IPS DF 6.9 (cell line): ENCODE results near the gene COTL1.

Source experiments
- DNase-seq: peaks from one replicate; pipeline ENCODE4 v3.0.0-alpha.2; 2013; ENCODE audit warnings: low read depth, low spot score
- H3K27ac ChIP-seq: one replicate; pipeline ENCODE4 v1.5.1; 2013; ENCODE audit warnings: low read length, control low read depth
- H3K27me3 ChIP-seq: 2 replicates; pipeline ENCODE4 v1.6.1; 2013; ENCODE audit warnings: mild to moderate bottlenecking, low read length; ENCODE audit not compliant: control insufficient read depth, insufficient read depth
- H3K36me3 ChIP-seq: 2 replicates; pipeline ENCODE4 v1.6.1; 2013; ENCODE audit warnings: low read length; ENCODE audit not compliant: control insufficient read depth, insufficient read depth
- H3K4me1 ChIP-seq: 2 replicates; pipeline ENCODE4 v1.6.1; 2013; ENCODE audit warnings: low read length; ENCODE audit not compliant: control insufficient read depth, insufficient read depth
- H3K4me3 ChIP-seq: 2 replicates; pipeline ENCODE4 v1.5.1; 2013; ENCODE audit warnings: mild to moderate bottlenecking, low read length
- H3K9me3 ChIP-seq: 2 replicates; pipeline ENCODE4 v1.6.1; 2013; ENCODE audit warnings: low read length, inconsistent platforms; ENCODE audit not compliant: control insufficient read depth, insufficient read depth
- WGBS: extraction: QIAGEN DNeasy Blood & Tissue Kit; methylation state at CpG from one replicate; pipeline ENCODE4 v1.1.7; 2013; ENCODE audit warnings: mixed read lengths, missing lambda C conversion rate; ENCODE audit not compliant: insufficient read length, insufficient coverage; 5-methylcytosine and 5-hydroxymethylcytosine counted together

Gene COTL1

DNA sequence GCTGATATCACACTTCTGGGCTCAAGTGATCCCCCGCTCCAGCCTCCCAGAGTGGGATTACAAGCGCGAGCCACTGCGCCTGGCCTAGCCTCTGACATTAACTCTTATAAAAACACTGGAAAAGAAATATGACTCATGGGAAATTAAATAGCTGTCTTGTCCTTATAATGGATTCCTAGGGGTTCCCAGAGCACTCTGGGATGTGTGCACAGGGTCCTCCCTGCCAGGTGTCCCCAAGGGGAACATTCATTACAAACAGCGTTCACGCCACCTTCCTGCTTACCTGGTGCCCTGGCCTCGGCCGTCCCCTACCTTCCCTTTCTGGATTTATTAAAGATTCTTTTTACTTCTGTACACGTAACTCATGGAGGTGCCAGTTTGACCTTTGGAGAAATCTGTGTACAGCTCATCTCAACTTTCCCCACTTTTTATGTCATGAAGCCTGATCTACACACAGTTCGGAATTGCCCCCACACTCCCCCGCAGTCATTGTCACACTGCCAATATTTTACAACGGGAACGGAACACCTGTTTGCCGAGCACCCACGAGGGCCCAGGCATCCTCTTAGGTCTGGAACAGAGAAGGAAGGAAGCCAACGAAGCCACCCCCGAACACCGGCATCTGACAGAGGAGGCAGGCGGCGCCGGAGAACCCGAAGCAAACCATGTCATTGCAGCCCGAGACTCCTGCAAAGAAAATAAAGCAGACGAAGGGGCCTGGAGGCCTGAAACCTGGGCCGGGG is 73.7 kb downstream of the COTL1 start:
- WGBS = no CpG with 5 or more reads among the region's 25 CpGs
- H3K9me3 ChIP-seq = no peaks in the 10 kb centered on the region
- DNase-seq = no peak
- no peak overlapping the region for H3K27ac ChIP-seq
- H3K36me3 ChIP-seq = no peaks in the 10 kb centered on the region
- H3K4me3 ChIP-seq = no peak overlapping the region
- peaks cover 4% of the 10 kb centered on the region for H3K4me1 ChIP-seq
- H3K27me3 ChIP-seq = no peaks in the 10 kb centered on the region

DNA sequence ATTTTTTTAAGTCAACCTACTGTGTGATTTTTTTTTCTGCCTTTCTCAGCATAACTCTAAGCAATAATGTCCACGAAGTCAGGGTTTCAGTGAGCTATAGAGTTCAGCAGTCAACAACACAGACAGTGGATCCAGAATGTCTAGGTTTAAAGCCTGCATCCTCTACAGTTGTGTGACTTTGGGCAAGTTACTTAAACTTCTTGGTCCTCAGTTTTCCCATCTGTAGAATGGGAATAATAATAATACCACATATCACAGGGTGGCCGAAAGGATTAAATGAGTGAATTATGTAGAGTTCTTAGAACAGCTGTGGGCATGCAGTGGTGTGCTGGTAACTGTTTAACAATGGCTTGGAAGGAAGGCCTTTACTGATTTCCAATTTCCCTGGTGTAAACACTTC is 74.6 kb downstream of the COTL1 start:
- no CpG with 5 or more reads among the region's 2 CpGs for WGBS

DNA sequence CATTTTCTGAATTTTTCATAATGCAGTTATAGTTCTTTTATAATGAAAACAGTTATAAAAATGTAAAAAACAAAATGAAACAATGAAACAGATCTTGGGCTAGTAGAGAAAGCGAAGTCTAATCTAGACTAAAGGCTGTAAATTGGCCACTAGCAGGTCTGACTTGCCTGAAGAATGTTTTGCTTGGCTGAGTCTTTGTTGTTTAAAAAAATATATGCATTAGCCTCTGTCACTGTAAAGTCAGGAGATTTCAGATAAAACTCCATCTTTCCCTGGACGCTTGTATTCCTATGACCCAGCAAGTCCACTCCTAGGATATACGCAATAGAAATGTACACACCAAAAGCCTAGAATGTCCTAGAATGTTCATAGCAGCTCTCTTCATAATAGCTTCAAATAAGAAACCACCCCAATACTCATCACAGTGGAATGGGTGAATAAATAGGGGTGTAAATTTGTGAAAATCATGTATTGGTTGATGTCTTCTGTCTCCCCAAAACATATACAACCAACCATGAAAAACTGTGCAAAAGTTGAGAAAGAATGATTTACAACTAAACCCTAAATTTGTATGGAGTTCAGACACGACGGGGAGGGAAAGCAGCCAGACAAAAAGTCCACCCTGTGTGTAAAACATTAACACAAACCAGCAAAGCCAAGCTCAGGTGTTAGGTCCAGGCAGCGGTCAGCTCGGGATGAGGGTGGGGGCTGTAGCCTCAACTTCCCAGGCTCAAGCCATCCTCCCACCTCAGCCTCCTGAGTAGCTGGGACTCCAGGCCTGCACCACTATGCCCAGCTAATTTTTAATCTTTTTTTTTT is 75.7 kb downstream of the COTL1 start:
- no CpG with 5 or more reads among the region's 7 CpGs for WGBS
- no peaks in the 10 kb centered on the region for H3K36me3 ChIP-seq
- no peaks in the 10 kb centered on the region for H3K9me3 ChIP-seq
- DNase-seq = no peak
- H3K4me3 ChIP-seq = no peak overlapping the region
- no peak overlapping the region for H3K27ac ChIP-seq
- no peaks in the 10 kb centered on the region for H3K4me1 ChIP-seq
- no peaks in the 10 kb centered on the region for H3K27me3 ChIP-seq

More for the DNA sequence above, 74.6 kb downstream of the COTL1 start:
- Histone ChIP-seq H3K4me3 (no peak overlapping the region), H3K27me3 (no peaks in the 10 kb centered on the region), H3K9me3 (no peaks in the 10 kb centered on the region), H3K36me3 (no peaks in the 10 kb centered on the region), H3K4me1 (no peaks in the 10 kb centered on the region), H3K27ac (no peak overlapping the region)
- DNase-seq = no peak

DNA sequence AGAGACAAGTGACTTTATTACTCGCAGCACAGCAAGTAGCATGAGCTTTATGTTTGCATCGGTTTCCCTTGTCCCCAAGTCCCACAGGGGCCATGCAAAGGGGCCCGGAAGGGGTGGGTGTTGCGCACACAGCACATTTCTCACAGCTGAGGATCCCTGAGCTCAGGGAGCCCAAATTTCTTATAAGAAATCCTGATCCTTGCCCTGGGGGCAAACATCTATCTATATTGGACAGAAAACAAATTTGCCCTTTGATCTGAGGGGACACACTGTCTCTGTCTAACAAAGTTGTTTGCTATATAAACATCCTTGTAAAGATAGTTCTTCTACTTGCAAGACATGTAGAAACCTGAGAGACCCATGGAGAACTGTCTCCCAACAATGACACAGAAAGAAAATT is 77.7 kb downstream of the COTL1 start:
- peaks cover 2% of the 10 kb centered on the region for H3K4me1 ChIP-seq
- H3K9me3 ChIP-seq = no peaks in the 10 kb centered on the region
- no CpG with 5 or more reads among the region's 4 CpGs for WGBS
- no peaks in the 10 kb centered on the region for H3K36me3 ChIP-seq
- H3K27ac ChIP-seq = no peak overlapping the region
- DNase-seq = no peak
- no peak overlapping the region for H3K4me3 ChIP-seq
- H3K27me3 ChIP-seq = no peaks in the 10 kb centered on the region

DNA sequence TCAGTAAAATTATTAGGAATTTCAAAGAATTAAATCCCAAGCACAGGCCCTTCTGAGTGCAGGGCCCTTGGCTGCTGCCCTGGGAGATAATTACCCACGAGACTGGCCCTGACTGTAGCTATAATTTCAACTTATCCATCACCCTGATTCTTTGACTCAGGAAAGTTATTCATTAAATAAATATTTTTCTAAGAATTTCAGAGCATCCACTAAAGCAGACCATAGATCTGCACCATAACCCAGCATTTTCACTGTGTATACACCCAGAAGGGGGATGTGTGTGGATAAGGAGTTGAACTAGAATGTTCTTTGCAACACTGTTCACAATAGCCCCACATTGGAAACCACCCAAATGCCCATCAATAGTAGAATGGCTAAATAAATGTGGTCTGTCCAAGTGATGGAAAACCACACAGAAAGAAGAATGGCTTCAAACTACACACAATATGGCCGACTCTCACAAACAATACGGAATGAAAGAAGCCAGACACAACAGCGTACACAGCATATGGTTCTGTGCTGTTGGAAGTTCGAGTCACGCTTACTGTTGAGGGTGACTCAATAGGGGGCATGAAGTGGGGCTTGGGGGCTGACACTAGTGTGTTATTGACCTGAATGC is 79.5 kb downstream of the COTL1 start:
- Histone ChIP-seq H3K27ac (no peak overlapping the region), H3K4me3 (no peak overlapping the region), H3K36me3 (no peaks in the 10 kb centered on the region), H3K9me3 (no peaks in the 10 kb centered on the region), H3K4me1 (peaks cover 5% of the 10 kb centered on the region), H3K27me3 (no peaks in the 10 kb centered on the region)
- no peak for DNase-seq
- WGBS = no CpG with 5 or more reads among the region's 6 CpGs

DNA sequence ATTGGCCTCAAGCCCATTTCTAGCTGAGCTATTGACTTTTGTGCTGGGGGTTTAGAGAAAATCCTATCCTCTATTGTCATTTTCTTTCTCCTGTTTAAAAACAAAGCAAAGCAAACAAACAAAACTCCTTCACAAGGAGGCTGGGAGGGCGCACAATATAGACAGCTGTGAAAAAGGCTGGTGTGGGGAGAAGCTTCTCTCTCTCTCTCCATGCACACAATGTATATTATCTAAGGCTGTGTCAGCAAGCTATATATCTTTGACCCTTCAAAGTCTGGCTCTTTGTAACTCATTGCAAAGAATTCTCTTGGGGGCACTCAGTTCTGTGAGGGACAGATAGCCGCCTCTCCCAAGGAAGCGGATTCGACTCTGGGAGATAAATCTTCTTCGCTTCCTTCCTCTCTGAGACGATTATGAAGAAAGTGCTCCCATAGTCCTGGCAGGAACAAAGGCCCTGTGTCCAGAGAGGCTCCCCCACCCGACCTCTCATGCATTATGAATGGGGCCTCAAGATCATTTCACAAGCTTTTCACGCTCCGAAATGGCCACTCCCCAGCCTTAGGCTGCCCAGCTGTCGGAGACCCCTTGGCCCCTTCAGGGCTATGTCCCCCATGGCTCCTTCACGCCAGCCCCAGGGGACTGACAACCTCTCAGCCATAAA is 80.3 kb downstream of the COTL1 start:
- no peaks in the 10 kb centered on the region for H3K9me3 ChIP-seq
- peaks cover 5% of the 10 kb centered on the region for H3K4me1 ChIP-seq
- H3K4me3 ChIP-seq = no peak overlapping the region
- no peak overlapping the region for H3K27ac ChIP-seq
- no CpG with 5 or more reads among the region's 11 CpGs for WGBS
- DNase-seq = no peak
- no peaks in the 10 kb centered on the region for H3K27me3 ChIP-seq
- H3K36me3 ChIP-seq = no peaks in the 10 kb centered on the region

DNA sequence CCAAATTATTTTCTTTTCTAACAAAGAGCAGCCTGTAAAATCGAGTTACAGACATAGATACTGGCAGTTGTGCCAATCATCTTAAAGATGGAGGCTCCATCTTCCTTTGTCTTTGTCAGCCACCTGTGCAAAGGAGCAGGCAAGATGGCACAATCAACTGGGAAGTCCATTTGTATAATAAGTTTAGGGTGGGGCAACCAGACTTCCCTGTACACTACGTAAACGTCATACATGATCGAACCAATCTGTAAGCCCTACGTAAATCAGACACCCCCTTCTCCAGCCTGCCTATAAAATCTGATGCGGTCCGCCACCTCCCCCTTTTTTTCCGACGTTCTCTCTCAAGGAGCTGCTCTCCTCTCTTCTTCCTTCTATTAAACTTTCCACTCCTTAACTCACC is 82.0 kb downstream of the COTL1 start:
- WGBS = 100% methylated on average over 2 of the region's 9 CpGs
- H3K4me1 ChIP-seq = peaks cover 8% of the 10 kb centered on the region
- no peak for DNase-seq
- H3K9me3 ChIP-seq = no peaks in the 10 kb centered on the region
- no peaks in the 10 kb centered on the region for H3K36me3 ChIP-seq
- H3K4me3 ChIP-seq = no peak overlapping the region
- H3K27me3 ChIP-seq = no peaks in the 10 kb centered on the region
- no peak overlapping the region for H3K27ac ChIP-seq

DNA sequence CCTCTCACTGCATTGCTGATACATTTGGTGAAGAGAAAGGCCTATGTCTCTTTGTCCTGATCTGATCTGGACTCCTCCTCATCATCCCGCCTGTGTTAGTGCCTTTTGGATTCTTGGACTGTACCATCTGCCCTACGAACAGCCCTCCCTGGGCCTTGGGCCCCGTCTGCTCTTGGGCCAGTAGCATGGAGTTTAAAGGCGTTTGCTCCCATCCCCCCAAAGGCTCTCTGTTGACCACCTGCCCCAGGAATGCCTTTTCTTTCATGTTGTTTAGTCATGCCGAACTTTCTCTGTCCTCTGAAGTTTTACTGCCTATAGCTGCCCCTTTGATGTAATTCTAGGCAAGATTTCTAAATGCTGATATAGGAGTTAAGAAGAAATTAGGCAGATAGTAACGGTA is 82.5 kb downstream of the COTL1 start:
- no peak for DNase-seq
- H3K4me1 ChIP-seq = peaks cover 8% of the 10 kb centered on the region
- WGBS = no CpG with 5 or more reads among the region's 6 CpGs
- no peak overlapping the region for H3K27ac ChIP-seq
- H3K9me3 ChIP-seq = no peaks in the 10 kb centered on the region
- H3K36me3 ChIP-seq = no peaks in the 10 kb centered on the region
- no peak overlapping the region for H3K4me3 ChIP-seq
- no peaks in the 10 kb centered on the region for H3K27me3 ChIP-seq

DNA sequence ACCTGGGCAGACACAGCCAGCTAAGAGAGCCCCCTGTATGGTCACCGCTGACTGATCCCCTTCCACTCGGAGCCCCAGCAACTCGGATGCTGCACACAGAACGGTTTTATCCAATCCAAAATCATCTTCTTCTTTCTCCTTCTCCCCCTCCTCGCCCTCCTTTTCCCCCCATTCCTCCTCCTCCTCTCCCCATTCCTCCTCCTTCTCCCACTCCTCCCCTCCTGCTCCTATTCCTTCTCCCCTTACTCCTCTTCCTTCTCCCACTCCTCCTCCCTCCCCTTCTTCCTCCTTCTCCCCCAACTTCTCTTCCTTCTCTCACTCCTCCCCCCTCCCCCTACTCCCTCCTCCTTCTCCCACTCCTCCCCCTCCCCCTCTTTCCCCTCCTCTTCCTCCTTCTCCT is 83.1 kb downstream of the COTL1 start:
- no peak overlapping the region for H3K27ac ChIP-seq
- DNase-seq = no peak

DNA sequence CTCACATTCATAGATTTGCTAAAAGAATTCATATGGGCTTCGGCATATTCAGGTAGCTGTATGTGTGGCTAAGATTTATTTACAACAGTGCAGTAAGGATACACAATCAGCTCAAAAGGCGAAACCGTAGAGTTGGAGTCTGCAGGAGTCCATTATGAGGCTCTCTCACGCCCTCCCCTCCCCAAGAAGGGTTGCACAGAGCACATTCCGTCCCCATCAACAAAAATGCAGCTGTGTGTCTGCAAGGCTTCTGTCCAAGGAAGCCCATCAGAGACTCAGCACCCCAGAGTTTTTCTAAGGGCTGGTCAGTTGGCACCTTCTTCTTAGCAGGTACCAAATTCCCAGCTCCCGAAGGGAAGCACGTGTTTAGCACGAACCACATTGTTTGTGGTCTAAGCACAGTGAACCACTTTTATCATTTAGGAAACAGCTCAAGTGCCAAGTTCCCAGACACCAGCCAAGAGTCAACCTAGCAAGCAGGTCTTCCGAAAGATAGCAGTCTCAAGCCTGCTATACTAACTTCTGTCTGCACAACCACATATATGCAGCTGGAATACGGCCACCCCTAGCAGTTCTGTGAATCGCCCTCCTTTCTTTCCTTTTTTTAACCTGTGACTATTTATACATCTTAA is 84.9 kb downstream of the COTL1 start:
- WGBS = no CpG with 5 or more reads among the region's 11 CpGs
- DNase-seq = no peak
- Histone ChIP-seq H3K4me1 (peaks cover 8% of the 10 kb centered on the region), H3K36me3 (no peaks in the 10 kb centered on the region), H3K4me3 (no peak overlapping the region), H3K27me3 (no peaks in the 10 kb centered on the region), H3K9me3 (no peaks in the 10 kb centered on the region), H3K27ac (no peak overlapping the region)

More for the DNA sequence above, 83.1 kb downstream of the COTL1 start:
- Histone ChIP-seq H3K4me1 (peaks cover 8% of the 10 kb centered on the region), H3K4me3 (no peak overlapping the region), H3K9me3 (no peaks in the 10 kb centered on the region), H3K27me3 (no peaks in the 10 kb centered on the region), H3K36me3 (no peaks in the 10 kb centered on the region)
- WGBS = 100% methylated on average over 2 of the region's 5 CpGs
